Measurements from ENCODE around the gene RDH13.

Gene RDH13

DNA sequence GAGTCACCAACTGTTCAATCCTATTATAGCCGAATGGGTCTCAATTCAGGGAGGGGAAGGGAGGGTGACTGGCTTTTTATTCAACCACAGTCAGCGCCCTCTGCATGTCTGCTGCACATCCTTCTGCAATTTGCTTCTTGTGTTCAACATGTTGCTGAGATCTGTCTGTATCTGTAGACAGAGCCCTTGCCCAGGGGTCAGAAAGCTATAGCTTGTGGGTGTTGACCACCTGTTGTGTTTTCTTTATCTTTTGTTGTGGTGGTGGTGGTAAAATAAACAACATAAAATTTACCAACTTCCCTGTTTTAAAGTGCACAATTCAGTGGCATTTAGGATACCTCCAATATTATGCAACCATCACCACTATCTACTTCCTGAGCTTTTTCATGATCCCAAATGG is 42.3 kb upstream of the RDH13 start:
- DNase-seq (ENCODE audit: low read depth) = no peak
- no peak overlapping the region for H3K4me3 ChIP-seq (ENCODE audit: control insufficient read depth, low read depth, low read length)
- TF ChIP-seq, protein P1, sequence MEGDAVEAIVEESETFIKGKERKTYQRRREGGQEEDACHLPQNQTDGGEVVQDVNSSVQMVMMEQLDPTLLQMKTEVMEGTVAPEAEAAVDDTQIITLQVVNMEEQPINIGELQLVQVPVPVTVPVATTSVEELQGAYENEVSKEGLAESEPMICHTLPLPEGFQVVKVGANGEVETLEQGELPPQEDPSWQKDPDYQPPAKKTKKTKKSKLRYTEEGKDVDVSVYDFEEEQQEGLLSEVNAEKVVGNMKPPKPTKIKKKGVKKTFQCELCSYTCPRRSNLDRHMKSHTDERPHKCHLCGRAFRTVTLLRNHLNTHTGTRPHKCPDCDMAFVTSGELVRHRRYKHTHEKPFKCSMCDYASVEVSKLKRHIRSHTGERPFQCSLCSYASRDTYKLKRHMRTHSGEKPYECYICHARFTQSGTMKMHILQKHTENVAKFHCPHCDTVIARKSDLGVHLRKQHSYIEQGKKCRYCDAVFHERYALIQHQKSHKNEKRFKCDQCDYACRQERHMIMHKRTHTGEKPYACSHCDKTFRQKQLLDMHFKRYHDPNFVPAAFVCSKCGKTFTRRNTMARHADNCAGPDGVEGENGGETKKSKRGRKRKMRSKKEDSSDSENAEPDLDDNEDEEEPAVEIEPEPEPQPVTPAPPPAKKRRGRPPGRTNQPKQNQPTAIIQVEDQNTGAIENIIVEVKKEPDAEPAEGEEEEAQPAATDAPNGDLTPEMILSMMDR (IDR thresholded peaks at IDR 0.05; ENCODE audit: control insufficient read depth, insufficient read depth, low read depth, low read length, missing control alignments) = no peak

DNA sequence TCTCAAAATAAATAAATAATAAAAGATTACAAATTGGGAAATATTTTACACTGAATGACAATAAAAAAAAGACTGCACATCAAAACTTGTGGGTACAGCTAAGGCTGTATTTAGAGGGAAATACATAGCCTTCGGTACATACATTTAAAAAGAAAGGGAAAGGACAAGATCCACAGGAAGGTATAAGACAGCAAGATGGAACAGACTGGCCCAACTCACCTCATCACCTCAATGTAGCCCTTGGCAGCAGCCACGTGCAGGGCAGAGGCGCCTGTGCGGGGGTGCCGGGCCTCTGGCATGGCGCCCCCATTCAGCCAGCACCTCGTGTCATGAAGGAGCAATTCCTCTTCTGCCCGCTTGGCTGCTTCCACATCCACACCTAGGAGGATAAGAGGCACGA is 40.2 kb upstream of the RDH13 start:
- TF ChIP-seq, protein P1 (IDR thresholded peaks at IDR 0.05; ENCODE audit: control insufficient read depth, insufficient read depth, low read depth, low read length, missing control alignments) = no peak
- no peak for DNase-seq (ENCODE audit: low read depth)
- no peak overlapping the region for H3K4me3 ChIP-seq (ENCODE audit: control insufficient read depth, low read depth, low read length)

DNA sequence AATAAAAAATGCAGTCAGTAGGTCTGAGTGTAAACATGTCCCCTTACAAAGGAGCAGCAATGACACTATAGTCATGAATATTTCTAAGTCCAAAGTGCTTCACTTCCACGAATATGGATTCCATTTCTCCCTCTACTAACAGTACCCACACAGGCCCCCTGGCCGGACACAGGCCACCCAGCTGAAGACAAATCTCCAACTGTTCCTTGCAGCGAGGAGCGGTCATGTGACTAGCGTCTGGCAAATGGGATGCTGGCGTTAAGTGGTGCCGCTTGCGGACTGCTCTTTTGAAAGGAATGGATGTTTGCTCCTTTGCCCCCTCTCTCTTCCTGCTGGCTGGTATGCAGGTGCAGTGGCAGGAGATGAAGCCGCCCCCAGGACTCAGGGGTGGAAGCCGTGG is 38.3 kb upstream of the RDH13 start:
- no peak for DNase-seq (ENCODE audit: low read depth)
- TF ChIP-seq, protein P1 (IDR thresholded peaks at IDR 0.05; ENCODE audit: control insufficient read depth, insufficient read depth, low read depth, low read length, missing control alignments) = no peak

DNA sequence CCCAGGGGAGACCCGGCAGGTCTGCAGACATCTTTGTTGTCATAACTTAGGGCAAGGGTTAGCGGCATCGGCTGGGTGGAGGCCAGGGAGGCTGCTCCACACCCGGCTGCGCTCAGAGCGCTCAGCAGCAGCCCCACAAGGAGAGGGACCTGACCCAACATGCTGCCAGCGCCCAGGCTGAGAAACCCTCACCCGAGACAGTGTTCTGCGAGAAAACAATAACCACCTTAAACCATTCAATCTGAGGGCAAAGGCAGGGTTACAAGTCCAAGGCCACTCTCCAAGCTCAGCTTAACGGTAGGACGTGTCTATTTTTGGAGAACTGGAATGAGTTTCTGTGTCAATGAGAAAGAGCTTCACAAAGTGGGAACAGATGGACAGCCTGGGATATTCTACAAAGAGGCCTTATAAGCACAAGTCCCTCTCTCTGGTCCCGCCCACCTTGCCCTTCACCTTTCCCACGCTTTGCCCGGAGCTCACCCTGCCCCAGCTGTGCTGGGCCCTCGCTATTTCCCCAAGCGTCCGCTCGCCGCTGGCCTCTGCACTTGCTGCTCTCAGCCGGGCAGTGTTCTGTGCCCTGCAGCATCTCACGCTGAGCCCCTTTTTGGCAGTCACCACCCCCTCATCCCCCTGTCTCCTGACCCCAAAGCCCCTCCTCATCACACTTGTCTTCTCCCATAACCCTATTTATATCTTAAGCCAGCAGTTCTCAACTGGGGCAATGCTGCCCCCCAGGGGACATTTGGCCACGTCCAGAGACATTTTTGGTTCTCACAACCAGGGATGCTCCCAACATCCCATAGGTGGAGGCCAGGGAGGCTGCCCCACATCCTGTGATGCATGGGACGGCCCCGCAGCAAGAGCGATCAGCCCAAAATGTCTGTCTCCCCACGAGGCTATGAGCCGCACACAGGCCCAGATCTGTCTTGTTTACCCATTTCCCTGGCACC is 36.9 kb upstream of the RDH13 start:
- no peak for DNase-seq (ENCODE audit: low read depth)
- TF ChIP-seq, protein P1 (IDR thresholded peaks at IDR 0.05; ENCODE audit: control insufficient read depth, insufficient read depth, low read depth, low read length, missing control alignments) = no peak
- no peak overlapping the region for H3K4me3 ChIP-seq (ENCODE audit: control insufficient read depth, low read depth, low read length)

More for the DNA sequence above, 38.3 kb upstream of the RDH13 start:
- H3K4me3 ChIP-seq (ENCODE audit: control insufficient read depth, low read depth, low read length) = no peak overlapping the region

DNA sequence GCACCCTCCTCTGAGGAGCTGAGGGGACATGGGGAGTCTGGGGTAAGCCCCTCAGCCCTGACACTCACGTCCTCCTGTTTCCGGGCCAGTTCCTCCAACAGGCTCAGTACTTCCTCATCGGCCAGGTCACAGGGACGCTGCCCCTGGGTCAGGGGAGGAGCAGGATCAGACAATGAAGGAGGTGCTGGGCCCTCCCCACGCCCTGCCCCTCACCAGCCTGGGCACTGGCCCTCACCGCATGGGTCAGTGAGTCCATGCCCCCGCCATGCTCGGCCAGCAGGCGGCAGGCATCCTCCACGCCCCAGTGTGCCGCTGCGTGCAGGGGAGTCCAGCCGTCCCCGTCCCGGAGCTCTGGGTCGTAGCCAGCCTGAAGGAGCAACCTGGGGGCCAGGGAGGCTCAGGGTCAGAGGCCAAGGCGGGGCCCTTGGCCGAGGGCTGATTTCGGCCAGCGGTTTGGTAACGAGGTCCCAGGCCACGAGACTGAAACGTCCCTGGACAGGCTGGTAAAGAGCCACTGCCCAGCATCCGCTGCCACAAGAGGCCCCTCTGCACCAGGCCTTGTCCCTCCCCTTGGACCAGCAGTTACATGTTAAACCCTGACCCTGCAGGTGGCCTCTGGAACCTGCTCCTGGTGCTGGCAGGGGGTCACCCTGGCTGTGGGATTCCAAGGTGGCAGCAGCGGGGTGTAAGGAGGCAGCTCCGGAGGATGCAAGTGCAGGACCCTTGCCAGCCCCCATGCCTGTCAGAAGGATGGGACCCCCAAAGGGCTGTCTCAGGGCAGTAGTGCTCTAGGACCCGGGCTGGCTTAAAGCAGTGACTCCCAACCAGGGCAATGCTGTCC is 36.0 kb upstream of the RDH13 start:
- TF ChIP-seq, protein P1 (IDR thresholded peaks at IDR 0.05; ENCODE audit: control insufficient read depth, insufficient read depth, low read depth, low read length, missing control alignments) = no peak
- H3K4me3 ChIP-seq (ENCODE audit: control insufficient read depth, low read depth, low read length) = no peak overlapping the region
- DNase-seq (ENCODE audit: low read depth) = no peak

DNA sequence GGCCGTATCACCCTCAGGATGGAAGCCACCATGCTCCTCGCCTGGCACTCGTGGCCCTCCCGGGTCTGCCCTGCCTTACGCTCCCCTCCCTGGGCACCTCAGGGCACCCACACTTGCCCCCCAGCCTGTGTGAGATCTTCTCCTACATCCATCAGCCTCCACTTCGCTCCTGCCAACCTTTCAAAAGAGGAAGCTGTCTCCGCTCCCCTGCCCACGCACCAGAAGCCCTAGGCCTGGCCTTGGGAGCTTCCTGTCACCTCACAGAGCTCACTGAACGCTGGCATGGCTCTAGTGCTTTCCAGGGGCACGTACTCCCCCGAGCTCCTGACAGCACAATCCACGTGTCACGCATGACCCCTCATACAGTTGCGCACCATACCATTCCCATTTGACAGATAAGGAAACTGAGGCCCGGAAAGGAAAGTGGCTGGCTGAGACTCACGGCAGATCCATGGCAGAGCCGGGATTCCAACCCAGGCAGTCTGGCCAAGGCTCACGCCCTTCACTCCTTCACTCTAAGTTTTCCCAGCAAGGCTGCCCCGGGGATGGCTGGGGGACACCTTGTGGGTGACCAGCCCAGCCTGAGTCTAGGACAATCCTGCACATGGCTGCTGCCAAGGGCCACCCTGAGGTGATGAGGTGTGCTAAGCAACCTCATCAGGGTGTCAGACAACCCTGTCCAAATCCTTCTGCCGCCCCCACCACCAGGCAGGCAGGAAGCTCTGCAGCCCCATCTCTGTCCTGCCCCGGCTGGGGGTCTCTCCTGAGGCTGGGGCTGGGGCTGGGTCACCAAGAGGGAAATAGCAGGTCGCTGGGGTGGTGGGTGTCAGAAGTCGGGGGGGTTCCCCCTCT is 35.1 kb upstream of the RDH13 start:
- no peak overlapping the region for H3K4me3 ChIP-seq (ENCODE audit: control insufficient read depth, low read depth, low read length)
- TF ChIP-seq, protein P1 (IDR thresholded peaks at IDR 0.05; ENCODE audit: control insufficient read depth, insufficient read depth, low read depth, low read length, missing control alignments) = no peak
- DNase-seq (ENCODE audit: low read depth) = no peak

All from AG09309 (cell line).